ENCODE measurements around the gene C2orf92.
A peak's percentile ranks its signal among the peaks of the same experiment; 100 is the strongest.

The C2orf92 gene

GRCh38 chr2:97656905-97657587 is 12.5 kb upstream of the C2orf92 start:
- DNase-seq (ENCODE audit: low spot score), result no peak
- H3K27ac ChIP-seq, result no peak overlapping the region

GRCh38 chr2:97657986-97658690 is 11.4 kb upstream of the C2orf92 start:
- TF ChIP-seq, protein P1, sequence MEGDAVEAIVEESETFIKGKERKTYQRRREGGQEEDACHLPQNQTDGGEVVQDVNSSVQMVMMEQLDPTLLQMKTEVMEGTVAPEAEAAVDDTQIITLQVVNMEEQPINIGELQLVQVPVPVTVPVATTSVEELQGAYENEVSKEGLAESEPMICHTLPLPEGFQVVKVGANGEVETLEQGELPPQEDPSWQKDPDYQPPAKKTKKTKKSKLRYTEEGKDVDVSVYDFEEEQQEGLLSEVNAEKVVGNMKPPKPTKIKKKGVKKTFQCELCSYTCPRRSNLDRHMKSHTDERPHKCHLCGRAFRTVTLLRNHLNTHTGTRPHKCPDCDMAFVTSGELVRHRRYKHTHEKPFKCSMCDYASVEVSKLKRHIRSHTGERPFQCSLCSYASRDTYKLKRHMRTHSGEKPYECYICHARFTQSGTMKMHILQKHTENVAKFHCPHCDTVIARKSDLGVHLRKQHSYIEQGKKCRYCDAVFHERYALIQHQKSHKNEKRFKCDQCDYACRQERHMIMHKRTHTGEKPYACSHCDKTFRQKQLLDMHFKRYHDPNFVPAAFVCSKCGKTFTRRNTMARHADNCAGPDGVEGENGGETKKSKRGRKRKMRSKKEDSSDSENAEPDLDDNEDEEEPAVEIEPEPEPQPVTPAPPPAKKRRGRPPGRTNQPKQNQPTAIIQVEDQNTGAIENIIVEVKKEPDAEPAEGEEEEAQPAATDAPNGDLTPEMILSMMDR (IDR thresholded peaks at IDR 0.05), result no peak
- Histone ChIP-seq H3K4me3 (no peak overlapping the region), H3K27ac (no peak overlapping the region)
- no peak for DNase-seq (ENCODE audit: low spot score)

More at GRCh38 chr2:97656905-97657587, 12.5 kb upstream of the C2orf92 start:
- TF ChIP-seq, protein P1 (IDR thresholded peaks at IDR 0.05), result no peak
- no peak overlapping the region for H3K4me3 ChIP-seq

GRCh38 chr2:97658691-97659157 is 10.8 kb upstream of the C2orf92 start:
- no peak for DNase-seq (ENCODE audit: low spot score)
- no peak overlapping the region for H3K4me3 ChIP-seq
- TF ChIP-seq, protein P1 (IDR thresholded peaks at IDR 0.05), result no peak
- no peak overlapping the region for H3K27ac ChIP-seq

DNA sequence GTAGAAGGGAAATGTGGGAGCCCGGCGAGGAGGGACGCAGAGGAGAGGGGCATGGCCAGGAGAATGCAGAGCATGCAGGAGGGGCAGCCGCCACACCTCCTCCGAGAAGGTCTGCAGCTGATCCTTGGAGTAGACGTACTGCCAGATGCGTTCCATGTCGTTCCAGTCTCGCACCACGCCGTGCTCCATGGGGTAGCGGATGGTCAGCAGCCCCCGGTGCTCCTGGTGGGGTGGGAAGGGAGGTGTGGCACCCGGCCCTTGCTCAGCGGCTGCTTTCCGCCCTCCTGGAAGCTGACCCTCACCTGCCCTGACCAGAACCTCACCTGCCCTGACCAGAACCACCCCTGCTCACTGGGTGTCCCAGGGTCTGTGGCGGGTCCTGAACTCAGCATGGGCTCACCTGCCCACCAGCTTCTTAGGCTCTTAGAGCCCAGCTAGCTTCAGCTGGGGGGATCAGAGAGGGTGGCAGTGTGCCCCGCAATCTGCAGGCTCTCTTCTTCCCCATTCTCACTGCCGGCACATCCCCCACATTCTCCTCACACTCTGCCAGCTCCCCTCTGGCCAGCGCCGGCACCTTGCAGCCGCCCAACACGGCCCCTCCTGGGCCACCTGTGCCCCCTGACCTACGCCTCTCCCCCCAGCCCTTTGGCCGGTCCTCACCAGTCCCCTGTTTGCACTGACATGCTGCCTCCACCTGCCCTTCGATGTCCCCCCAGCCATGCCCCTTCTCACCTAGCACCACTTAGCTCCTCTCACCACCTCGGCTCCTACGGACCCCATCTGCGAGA is 10.1 kb upstream of the C2orf92 start:
- Histone ChIP-seq H3K27ac (no peak overlapping the region), H3K4me3 (no peak overlapping the region)
- DNase-seq (ENCODE audit: low spot score), result peak; percentile 60
- TF ChIP-seq, protein P1 (IDR thresholded peaks at IDR 0.05), result no peak

DNA sequence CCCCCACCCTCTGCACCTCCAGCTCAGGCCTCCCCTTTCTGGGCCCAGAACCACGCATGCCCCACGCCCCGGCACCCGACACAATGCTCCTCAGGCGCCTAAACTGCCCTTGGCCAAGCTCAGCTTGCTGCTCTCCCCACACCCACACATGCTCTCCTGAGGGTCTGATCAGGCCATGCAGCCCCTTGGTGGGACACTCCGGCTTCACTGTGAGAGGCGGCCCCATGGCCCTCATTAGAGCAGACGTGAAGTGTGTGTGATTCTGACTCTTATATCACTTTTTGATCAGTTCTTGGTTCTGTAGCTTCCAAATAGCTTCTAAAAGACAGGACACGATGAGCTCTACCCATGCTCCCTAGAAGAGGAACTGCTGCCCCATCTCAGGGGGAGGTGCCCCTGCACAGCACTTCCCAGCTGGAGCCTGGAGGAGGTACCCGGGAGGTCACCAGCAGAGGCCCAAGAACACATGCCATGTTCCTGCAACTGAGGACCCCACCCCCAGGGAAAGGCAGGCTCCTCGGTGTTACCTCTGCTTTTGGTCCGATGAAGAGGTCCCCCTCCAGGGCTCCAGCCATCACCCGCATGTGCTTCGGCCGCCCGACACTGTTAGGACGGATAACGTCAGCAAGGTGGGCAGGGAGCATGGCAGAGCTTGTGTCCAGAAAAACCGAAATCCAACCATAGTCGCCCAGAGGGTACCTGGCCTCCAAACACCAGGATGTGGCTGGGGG is 9.3 kb upstream of the C2orf92 start:
- peak; percentile 66 for DNase-seq (ENCODE audit: low spot score)
- TF ChIP-seq, protein P1 (IDR thresholded peaks at IDR 0.05), result no peak
- H3K27ac ChIP-seq, result no peak overlapping the region

DNA sequence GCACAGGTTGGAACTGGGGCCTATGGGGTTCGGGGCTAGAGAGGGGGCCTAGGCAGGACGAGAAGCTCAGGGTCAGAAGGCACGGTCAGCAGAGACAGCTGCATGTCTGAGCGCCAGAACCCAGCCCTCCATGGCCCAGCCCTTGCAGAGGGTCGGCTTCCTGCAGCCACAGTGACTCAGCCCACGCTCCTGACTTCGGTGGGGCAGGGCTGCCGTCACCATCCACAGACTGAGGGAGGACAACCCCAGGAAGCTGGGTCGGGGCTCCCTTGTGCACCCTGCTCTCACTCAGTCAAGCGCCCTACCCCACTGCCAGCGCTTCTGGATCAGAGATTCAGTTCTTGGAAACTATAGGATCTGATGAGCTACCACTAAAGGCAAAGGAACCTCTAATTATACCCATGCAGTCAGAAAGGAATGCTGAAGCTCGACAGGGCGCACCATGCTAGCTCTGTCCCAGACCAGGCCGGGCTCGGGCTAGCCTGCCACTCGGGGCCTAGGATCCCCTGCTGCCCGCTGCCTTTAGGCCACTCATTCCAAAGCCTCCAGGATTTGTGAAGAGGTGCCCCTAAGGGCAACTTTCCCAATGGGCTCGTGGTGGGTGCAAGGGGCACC is 8.6 kb upstream of the C2orf92 start:
- no peak overlapping the region for H3K4me3 ChIP-seq
- peak; percentile 69 for DNase-seq (ENCODE audit: low spot score)
- no peak overlapping the region for H3K27ac ChIP-seq
- TF ChIP-seq, protein P1 (IDR thresholded peaks at IDR 0.05), result no peak

More for the DNA sequence above, 9.3 kb upstream of the C2orf92 start:
- no peak overlapping the region for H3K4me3 ChIP-seq

All from coronary artery (tissue), 2 donors.